ENCODE data around the gene RAD51C. TPM values are rescaled to one million over a fixed set of nuclear protein-coding genes. Genes with fewer than 3 reads are reported as not detected.

Gene RAD51C
- total RNA-seq, 2 donors from 2014 or later = 18.0 to 26.5 TPM

DNA sequence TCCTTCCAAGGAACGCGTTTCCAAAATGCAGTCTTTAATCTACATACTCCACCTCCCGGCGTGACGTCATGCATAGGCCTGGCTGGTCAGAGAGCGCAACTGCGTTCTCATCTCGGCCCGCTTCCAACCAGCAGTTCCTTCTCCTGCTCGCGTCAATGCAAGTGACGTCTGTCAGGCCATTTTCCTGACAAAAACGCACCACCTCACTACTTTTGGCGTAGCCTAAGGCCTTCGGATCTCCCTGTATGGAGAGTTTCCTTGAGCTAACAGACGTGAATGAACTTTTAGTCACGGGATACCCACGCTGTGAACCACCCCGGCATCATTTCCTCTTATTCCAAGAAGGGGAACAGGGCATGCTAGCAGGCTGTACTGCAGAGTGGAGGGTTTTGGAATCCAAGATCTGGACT is 25.5 kb upstream of the RAD51C start:
- H3K4me3 Mint-ChIP-seq = no peak overlapping the region
- H3K4me1 Mint-ChIP-seq = peaks cover 10% of the 10 kb centered on the region
- TF ChIP-seq, protein P1, sequence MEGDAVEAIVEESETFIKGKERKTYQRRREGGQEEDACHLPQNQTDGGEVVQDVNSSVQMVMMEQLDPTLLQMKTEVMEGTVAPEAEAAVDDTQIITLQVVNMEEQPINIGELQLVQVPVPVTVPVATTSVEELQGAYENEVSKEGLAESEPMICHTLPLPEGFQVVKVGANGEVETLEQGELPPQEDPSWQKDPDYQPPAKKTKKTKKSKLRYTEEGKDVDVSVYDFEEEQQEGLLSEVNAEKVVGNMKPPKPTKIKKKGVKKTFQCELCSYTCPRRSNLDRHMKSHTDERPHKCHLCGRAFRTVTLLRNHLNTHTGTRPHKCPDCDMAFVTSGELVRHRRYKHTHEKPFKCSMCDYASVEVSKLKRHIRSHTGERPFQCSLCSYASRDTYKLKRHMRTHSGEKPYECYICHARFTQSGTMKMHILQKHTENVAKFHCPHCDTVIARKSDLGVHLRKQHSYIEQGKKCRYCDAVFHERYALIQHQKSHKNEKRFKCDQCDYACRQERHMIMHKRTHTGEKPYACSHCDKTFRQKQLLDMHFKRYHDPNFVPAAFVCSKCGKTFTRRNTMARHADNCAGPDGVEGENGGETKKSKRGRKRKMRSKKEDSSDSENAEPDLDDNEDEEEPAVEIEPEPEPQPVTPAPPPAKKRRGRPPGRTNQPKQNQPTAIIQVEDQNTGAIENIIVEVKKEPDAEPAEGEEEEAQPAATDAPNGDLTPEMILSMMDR (conservative IDR thresholded peaks at IDR 0.05) = no peak
- no peak for DNase-seq
- H3K27me3 ChIP-seq (ENCODE audit: control insufficient read depth, insufficient read depth, low read length, poor library complexity, severe bottlenecking) = peaks cover 8% of the 10 kb centered on the region
- no peaks in the 10 kb centered on the region for H3K9me3 Mint-ChIP-seq
- no peak overlapping the region for H3K27ac Mint-ChIP-seq
- H3K36me3 ChIP-seq (ENCODE audit: control insufficient read depth, insufficient read depth, low read length) = no peaks in the 10 kb centered on the region
- no peak overlapping the region for H3K4me3 ChIP-seq (ENCODE audit: low read length)
- H3K4me1 ChIP-seq (ENCODE audit: control insufficient read depth, insufficient read depth, low read length) = no peaks in the 10 kb centered on the region
- no peaks in the 10 kb centered on the region for H3K36me3 Mint-ChIP-seq (ENCODE audit: low read depth)
- H3K27me3 Mint-ChIP-seq (ENCODE audit: insufficient read depth) = peaks cover 3% of the 10 kb centered on the region
- no peaks in the 10 kb centered on the region for H3K9me3 ChIP-seq (ENCODE audit: control insufficient read depth, low read length)
- no peak overlapping the region for H3K9ac ChIP-seq (ENCODE audit: extremely low read depth, low read length, poor library complexity, severe bottlenecking)
- H3K27ac ChIP-seq (ENCODE audit: low read depth, low read length) = no peak overlapping the region
- WGBS, 2 experiments (ENCODE audit: insufficient coverage in 1 of 2, insufficient read length in 1 of 2) = 94 to 95% methylated on average over 16 to 19 of the region's 19 CpGs

DNA sequence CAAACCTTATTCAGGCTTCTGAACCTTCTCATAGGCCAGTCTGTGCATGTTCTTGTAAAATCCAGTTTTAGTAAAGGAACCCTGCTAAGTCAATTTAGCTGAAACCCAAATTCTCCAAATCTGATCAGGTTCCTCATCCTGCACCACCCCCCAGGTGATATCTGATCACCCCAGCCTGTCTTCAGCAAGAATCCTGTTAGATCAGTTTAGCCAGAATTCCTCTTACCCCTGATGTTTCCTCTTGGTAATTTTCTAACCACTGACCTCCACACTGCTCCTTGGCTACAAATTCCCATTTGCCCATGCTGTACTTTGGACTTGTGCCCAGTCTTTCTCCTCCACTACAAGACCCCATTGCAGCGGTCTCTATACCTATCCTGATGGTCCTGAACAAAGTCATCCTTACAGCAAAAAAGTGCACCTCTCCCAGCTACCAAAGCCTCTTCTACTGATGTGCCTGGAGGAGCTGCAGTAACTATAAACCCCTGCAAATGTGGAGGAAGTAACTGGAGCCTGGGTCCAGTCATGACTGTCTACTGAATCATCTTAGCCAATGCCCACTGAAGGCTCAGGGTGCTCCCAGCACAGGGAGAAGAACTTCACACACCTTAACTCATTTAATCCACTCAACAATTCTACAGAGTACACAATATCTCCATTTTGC is 24.3 kb upstream of the RAD51C start:
- WGBS, 2 experiments (ENCODE audit: insufficient coverage in 1 of 2, insufficient read length in 1 of 2) = 80 to 90% methylated on average over 1 of the region's 1 CpG
- Histone ChIP-seq H3K4me3 (ENCODE audit: low read length) (no peak overlapping the region), H3K4me1 (ENCODE audit: control insufficient read depth, insufficient read depth, low read length) (no peaks in the 10 kb centered on the region), H3K27me3 (ENCODE audit: control insufficient read depth, insufficient read depth, low read length, poor library complexity, severe bottlenecking) (peaks cover 8% of the 10 kb centered on the region), H3K9ac (ENCODE audit: extremely low read depth, low read length, poor library complexity, severe bottlenecking) (no peak overlapping the region), H3K27ac (ENCODE audit: low read depth, low read length) (no peak overlapping the region), H3K36me3 (ENCODE audit: control insufficient read depth, insufficient read depth, low read length) (no peaks in the 10 kb centered on the region), H3K9me3 (ENCODE audit: control insufficient read depth, low read length) (no peaks in the 10 kb centered on the region)
- no peak overlapping the region for H3K4me3 Mint-ChIP-seq
- DNase-seq = no peak
- TF ChIP-seq, protein P1 (conservative IDR thresholded peaks at IDR 0.05) = no peak
- H3K27me3 Mint-ChIP-seq (ENCODE audit: insufficient read depth) = peaks cover 3% of the 10 kb centered on the region
- H3K9me3 Mint-ChIP-seq = no peaks in the 10 kb centered on the region
- peaks cover 10% of the 10 kb centered on the region for H3K4me1 Mint-ChIP-seq
- H3K36me3 Mint-ChIP-seq (ENCODE audit: low read depth) = no peaks in the 10 kb centered on the region
- H3K27ac Mint-ChIP-seq = no peak overlapping the region

DNA sequence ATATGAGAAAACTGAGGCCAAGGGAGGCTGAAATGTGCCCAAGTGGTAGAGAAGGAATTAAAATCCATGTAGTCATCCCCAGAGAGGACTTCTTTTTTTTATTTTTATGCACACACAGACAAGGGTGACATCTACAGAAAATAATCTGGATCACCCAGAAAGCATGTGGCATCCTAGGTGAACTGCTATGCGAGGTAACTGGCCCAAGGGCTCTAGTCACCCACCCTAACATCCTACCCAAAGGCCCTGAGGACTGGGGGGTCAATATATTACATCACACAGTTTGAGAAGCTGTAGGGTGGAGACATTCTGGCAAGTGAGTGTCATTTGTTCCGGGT is 23.8 kb upstream of the RAD51C start:
- Histone ChIP-seq H3K9ac (ENCODE audit: extremely low read depth, low read length, poor library complexity, severe bottlenecking) (no peak overlapping the region), H3K9me3 (ENCODE audit: control insufficient read depth, low read length) (no peaks in the 10 kb centered on the region), H3K27ac (ENCODE audit: low read depth, low read length) (no peak overlapping the region), H3K36me3 (ENCODE audit: control insufficient read depth, insufficient read depth, low read length) (no peaks in the 10 kb centered on the region), H3K4me1 (ENCODE audit: control insufficient read depth, insufficient read depth, low read length) (no peaks in the 10 kb centered on the region), H3K27me3 (ENCODE audit: control insufficient read depth, insufficient read depth, low read length, poor library complexity, severe bottlenecking) (peaks cover 8% of the 10 kb centered on the region), H3K4me3 (ENCODE audit: low read length) (no peak overlapping the region)
- no peak for DNase-seq
- Mint-ChIP-seq H3K4me3 (no peak overlapping the region), H3K4me1 (peaks cover 10% of the 10 kb centered on the region), H3K9me3 (no peaks in the 10 kb centered on the region), H3K27ac (no peak overlapping the region), H3K27me3 (ENCODE audit: insufficient read depth) (peaks cover 3% of the 10 kb centered on the region), H3K36me3 (ENCODE audit: low read depth) (no peaks in the 10 kb centered on the region)
- TF ChIP-seq, protein P1 (conservative IDR thresholded peaks at IDR 0.05) = no peak
- 83 to 88% methylated on average over 1 to 2 of the region's 2 CpGs for whole genome bisulfite sequencing, 2 experiments (ENCODE audit: insufficient coverage in 1 of 2, insufficient read length in 1 of 2)

Data from endodermal cell (in vitro differentiated cells).